ENCODE results near the gene CDH26.
"Not testable (repeated sequence)": the region's sequence is repeated elsewhere in the genome, so short reads cannot be mapped to it uniquely, and the experiment has no call there.

The CDH26 gene

DNA sequence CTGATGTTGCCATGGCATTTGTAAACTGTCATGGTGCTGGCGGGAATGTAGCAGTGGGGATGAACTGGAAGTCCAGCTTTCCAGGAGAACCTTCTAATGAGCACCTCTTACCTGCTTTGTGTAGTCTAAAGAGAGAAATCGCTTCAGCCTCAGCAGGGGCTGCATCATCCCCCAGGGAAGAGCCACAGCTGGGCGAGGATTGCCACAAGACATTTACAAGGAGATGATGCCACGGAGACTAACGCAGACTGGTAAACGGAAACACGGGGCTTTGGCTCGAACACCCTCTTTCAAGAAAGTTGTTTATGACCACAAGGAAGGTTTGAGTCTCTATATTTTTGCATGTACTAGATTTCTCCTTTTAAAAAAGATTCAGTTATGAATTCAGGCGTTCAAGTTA lies 72.9 kb downstream of the CDH26 start:
- Histone ChIP-seq H3K9ac (ENCODE audit: low read length in 2 of 2) (no peak overlapping the region), H3K9me3 (ENCODE audit: control insufficient read depth in 2 of 2, low read length in 2 of 2) (peaks cover 0 to 4% of the 10 kb centered on the region in 2 donors), H3K27me3 (ENCODE audit: control insufficient read depth in 1 of 2, insufficient read depth in 2 of 2, low read length in 2 of 2) (no peaks in the 10 kb centered on the region), H3K27ac (ENCODE audit: low read length) (no peak overlapping the region), H3K36me3 (ENCODE audit: control insufficient read depth in 2 of 2, insufficient read depth in 2 of 2, low read length in 2 of 2) (no peaks in the 10 kb centered on the region), H3K4me3 (ENCODE audit: low read length in 2 of 2) (no peak overlapping the region), H3K4me1 (ENCODE audit: control insufficient read depth, insufficient read depth, low read length) (peaks cover 8% of the 10 kb centered on the region)

DNA sequence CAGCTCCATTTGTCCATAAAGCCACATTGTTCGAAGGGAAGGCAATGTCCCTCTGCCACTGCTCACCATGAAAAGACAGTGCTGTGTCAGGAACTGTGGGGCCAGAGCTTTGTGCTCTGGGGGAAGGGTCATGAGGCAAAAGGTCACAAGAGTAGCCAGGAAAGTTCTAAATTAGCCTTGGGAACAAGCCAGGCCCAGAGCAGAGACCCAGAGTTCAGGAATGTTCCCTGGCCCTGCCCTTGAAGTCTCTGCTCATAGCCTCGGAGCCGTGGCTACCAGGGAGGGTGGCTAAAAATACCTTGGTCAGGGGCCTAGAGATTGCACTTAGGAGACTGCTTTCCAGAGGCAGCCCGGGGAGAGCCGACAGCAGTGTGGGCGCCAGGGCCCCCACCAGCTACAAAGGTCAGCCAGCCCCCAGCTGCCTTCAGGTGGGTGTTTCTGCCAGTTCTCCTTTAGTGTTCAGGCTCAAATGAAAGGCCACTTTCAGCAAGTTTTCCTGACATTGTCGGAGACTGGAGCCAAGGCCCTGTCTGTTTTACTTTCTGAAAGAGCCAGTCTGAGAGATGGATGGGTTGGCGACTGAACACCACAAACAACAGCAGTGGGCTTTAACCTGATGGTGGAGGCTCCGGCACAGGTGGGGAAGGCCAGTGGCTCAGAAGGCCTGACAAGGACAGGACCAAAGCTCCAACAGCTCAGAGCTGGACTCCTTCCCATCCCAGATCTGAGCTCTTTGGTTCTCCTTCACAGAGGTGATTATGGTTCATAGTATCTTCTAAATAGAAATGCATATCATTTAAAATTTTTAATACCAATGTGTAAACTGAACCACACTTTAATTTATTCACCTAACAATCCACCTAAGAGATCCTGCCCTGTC lies 76.2 kb downstream of the CDH26 start:
- no peak overlapping the region for H3K4me3 ChIP-seq (ENCODE audit: low read length in 2 of 2)
- H3K9ac ChIP-seq (ENCODE audit: low read length in 2 of 2), result no peak overlapping the region
- no peak overlapping the region for H3K27ac ChIP-seq (ENCODE audit: low read length)
- H3K4me1 ChIP-seq (ENCODE audit: control insufficient read depth, insufficient read depth, low read length), result peaks cover 8% of the 10 kb centered on the region
- peaks cover 0 to 7% of the 10 kb centered on the region in 2 donors for H3K27me3 ChIP-seq (ENCODE audit: control insufficient read depth in 1 of 2, insufficient read depth in 2 of 2, low read length in 2 of 2)
- no peaks in the 10 kb centered on the region for H3K36me3 ChIP-seq (ENCODE audit: control insufficient read depth in 2 of 2, insufficient read depth in 2 of 2, low read length in 2 of 2)
- no peaks in the 10 kb centered on the region for H3K9me3 ChIP-seq (ENCODE audit: control insufficient read depth in 2 of 2, low read length in 2 of 2)

DNA sequence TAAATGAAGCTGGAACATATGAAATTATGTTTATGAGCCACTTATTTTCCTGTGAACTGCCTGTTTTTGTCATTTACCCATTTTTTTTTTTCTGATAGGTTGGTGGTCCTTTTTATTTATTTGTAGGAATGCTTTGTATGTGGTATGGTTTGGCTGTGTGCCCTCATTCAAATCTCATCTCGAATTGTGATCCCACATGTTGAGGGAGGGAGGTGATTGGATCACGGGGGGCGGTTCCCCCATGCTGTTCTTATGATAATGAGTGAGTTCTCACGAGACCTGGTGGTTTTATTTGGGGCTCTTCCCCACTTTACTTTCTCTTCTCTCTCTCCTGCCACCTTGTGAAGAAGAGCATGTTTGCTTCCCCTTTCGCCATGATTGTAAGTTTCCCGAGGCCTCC lies 77.3 kb downstream of the CDH26 start:
- Histone ChIP-seq H3K4me3 (ENCODE audit: low read length in 2 of 2) (no peak overlapping the region), H3K27ac (ENCODE audit: low read length) (no peak overlapping the region), H3K4me1 (ENCODE audit: control insufficient read depth, insufficient read depth, low read length) (peaks cover 8% of the 10 kb centered on the region), H3K9ac (ENCODE audit: low read length in 2 of 2) (no peak overlapping the region), H3K9me3 (ENCODE audit: control insufficient read depth in 2 of 2, low read length in 2 of 2) (no peaks in the 10 kb centered on the region), H3K36me3 (ENCODE audit: control insufficient read depth in 2 of 2, insufficient read depth in 2 of 2, low read length in 2 of 2) (no peaks in the 10 kb centered on the region), H3K27me3 (ENCODE audit: control insufficient read depth in 1 of 2, insufficient read depth in 2 of 2, low read length in 2 of 2) (peaks cover 1 to 15% of the 10 kb centered on the region in 2 donors)

DNA sequence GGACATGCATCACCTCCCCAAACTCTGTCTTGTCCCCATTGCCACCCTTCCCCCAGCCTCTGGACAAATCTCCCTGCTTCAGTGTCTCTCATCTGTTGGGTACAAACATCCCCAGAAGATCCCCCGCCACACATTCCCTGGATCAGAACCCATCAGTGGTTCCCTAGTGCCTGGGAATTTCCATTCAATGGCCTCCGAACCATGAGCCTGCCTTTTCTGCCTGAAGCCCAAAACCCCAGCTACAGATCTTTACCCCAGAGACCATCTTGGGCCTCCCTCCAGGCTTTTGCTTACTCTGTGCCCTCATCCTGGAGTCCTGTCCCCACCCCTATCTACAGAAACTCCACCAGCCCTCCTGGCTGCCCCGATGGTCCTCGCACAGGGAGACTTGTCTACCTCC lies 78.1 kb downstream of the CDH26 start:
- Histone ChIP-seq H3K27ac (ENCODE audit: low read length) (no peak overlapping the region), H3K4me1 (ENCODE audit: control insufficient read depth, insufficient read depth, low read length) (peaks cover 8% of the 10 kb centered on the region), H3K36me3 (ENCODE audit: control insufficient read depth in 2 of 2, insufficient read depth in 2 of 2, low read length in 2 of 2) (no peaks in the 10 kb centered on the region), H3K27me3 (ENCODE audit: control insufficient read depth in 1 of 2, insufficient read depth in 2 of 2, low read length in 2 of 2) (peaks cover 2 to 15% of the 10 kb centered on the region in 2 donors), H3K9ac (ENCODE audit: low read length in 2 of 2) (no peak overlapping the region), H3K9me3 (ENCODE audit: control insufficient read depth in 2 of 2, low read length in 2 of 2) (no peaks in the 10 kb centered on the region), H3K4me3 (ENCODE audit: low read length in 2 of 2) (no peak overlapping the region)

DNA sequence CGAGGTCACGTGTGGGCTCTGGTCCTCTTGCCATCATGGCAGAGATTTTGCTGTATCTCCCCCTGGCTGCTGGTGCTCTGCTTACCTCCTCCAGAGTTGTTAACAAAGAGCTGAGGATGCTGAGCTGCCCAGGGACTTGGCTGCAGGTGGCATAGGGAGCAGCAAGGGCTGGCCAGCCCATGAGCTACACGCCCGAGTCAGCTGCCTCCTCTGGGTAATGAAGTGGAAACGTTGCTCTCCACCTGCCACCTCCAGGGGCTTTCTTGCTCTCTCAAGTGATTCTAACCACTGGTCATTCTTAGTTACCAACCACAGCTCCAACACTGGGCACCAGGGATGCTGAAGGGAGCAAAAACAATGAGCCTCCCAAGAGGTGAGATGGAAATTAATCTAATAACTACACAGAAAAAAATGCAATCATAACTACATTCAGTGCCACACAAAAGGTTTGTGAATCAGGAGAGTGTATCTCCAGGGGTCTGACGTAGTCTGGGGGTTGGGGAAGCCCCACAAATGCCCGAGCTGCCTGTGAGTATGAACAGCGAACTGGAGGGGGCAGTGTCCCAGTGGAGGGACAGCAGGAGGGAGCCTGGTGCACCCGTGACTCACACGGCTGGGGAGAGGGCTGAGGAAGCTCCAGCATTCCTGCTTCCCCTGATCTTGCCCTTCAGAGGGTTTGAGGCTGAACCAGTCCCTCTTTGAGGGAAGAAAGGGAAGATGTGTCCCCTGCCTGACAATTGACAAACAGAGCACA lies 78.7 kb downstream of the CDH26 start:
- Histone ChIP-seq H3K4me1 (ENCODE audit: control insufficient read depth, insufficient read depth, low read length) (peaks cover 8% of the 10 kb centered on the region), H3K9me3 (ENCODE audit: control insufficient read depth in 2 of 2, low read length in 2 of 2) (no peaks in the 10 kb centered on the region), H3K27ac (ENCODE audit: low read length) (no peak overlapping the region), H3K27me3 (ENCODE audit: control insufficient read depth in 1 of 2, insufficient read depth in 2 of 2, low read length in 2 of 2) (peaks cover 2 to 15% of the 10 kb centered on the region in 2 donors), H3K4me3 (ENCODE audit: low read length in 2 of 2) (no peak overlapping the region), H3K36me3 (ENCODE audit: control insufficient read depth in 2 of 2, insufficient read depth in 2 of 2, low read length in 2 of 2) (no peaks in the 10 kb centered on the region), H3K9ac (ENCODE audit: low read length in 2 of 2) (no peak overlapping the region)

DNA sequence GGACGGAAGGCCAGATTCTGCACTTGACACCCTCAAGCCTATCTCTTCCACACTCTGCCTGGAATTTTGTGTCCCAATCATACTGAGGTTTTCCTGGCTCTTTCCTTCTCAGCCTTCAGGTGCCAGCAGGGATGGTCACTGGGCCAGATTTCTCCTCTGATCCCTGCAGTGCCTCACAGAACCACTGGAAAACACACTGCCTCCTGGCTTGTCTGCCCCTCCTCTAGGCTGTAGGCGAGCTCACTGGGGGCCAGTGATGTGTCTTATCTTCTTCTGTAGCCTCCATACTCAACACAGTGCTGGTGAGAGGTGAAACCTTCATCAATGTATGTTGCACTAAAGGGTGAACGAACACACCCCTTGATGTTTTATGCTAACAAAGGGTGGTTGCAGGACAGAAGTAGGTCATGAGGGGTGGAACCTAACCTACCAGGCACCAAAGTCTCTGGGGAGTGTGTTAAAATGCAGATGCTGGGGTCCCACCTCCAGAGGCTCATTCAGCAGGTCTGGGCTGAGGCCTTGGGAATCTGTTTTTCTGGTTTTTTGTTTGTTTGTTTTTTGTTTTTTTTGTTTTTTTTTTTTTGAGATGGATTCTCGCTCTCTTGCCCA lies 80.3 kb downstream of the CDH26 start:
- H3K9me3 ChIP-seq (ENCODE audit: control insufficient read depth in 2 of 2, low read length in 2 of 2), result no peaks in the 10 kb centered on the region
- H3K4me3 ChIP-seq (ENCODE audit: low read length in 2 of 2), result no peak overlapping the region
- no peak overlapping the region for H3K27ac ChIP-seq (ENCODE audit: low read length)
- no peaks in the 10 kb centered on the region for H3K36me3 ChIP-seq (ENCODE audit: control insufficient read depth in 2 of 2, insufficient read depth in 2 of 2, low read length in 2 of 2)
- H3K27me3 ChIP-seq (ENCODE audit: control insufficient read depth in 1 of 2, insufficient read depth in 2 of 2, low read length in 2 of 2), result peaks cover 2 to 15% of the 10 kb centered on the region in 2 donors
- H3K9ac ChIP-seq (ENCODE audit: low read length in 2 of 2), result no peak overlapping the region
- peaks cover 8% of the 10 kb centered on the region for H3K4me1 ChIP-seq (ENCODE audit: control insufficient read depth, insufficient read depth, low read length)

DNA sequence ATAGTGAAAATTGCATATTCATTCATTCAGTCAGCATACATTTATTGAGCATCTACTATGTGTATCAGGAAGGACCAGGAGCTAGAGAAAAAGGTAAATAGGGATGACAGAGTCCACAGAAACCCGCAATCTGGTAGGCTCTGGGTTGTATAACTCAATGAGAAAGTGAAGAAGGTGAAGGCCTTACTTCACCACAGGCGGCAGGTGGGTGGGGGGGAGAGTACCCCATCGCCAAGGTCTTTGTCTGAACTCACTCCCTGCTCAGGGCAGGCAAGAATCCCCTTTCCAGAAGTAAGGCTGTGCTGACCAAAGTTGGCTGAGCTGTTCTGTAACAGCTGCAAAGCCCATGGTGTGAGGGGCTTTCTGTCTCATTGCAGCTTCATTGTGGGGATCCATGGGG lies 81.3 kb downstream of the CDH26 start:
- Histone ChIP-seq H3K9ac (ENCODE audit: low read length in 2 of 2) (no peak overlapping the region), H3K9me3 (ENCODE audit: control insufficient read depth in 2 of 2, low read length in 2 of 2) (no peaks in the 10 kb centered on the region), H3K4me1 (ENCODE audit: control insufficient read depth, insufficient read depth, low read length) (peaks cover 2% of the 10 kb centered on the region), H3K4me3 (ENCODE audit: low read length in 2 of 2) (no peak overlapping the region), H3K27ac (ENCODE audit: low read length) (no peak overlapping the region), H3K27me3 (ENCODE audit: control insufficient read depth in 1 of 2, insufficient read depth in 2 of 2, low read length in 2 of 2) (peaks cover 2 to 15% of the 10 kb centered on the region in 2 donors), H3K36me3 (ENCODE audit: control insufficient read depth in 2 of 2, insufficient read depth in 2 of 2, low read length in 2 of 2) (no peaks in the 10 kb centered on the region)

DNA sequence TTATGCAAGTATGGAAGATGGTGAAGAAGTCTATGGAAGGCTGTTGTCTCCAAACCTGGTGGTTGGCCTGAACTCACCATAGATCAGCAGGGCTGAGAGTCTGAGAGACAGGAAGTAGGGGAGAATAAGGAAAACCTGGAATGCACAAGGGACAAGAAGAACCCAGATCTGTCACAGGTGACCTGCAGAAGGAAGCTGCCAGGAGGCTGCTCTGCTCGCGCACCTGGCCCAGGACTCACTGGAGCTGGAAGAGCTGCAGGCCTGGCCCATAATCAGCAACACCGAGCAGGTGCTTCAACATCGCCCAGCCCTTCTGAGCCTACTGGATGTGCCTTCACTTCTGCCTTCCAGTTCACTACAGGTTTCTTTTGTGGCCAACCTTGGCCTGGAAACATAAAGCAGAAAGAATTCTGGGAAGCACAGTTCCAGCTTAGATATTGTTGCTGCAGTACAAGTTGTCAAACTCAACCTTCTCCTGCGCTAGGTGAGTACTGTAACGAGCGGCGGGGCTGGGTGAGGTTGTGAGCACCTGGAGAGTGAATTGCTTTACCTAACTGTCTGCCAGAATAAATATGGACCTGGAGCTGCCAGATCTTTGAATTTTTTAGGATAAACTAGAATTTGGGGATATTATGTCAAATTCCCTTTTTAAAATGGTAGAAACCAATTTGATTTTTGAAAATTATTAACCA lies 82.4 kb downstream of the CDH26 start:
- H3K9me3 ChIP-seq (ENCODE audit: control insufficient read depth in 2 of 2, low read length in 2 of 2), result no peaks in the 10 kb centered on the region
- H3K27me3 ChIP-seq (ENCODE audit: control insufficient read depth in 1 of 2, insufficient read depth in 2 of 2, low read length in 2 of 2), result peaks cover 2 to 15% of the 10 kb centered on the region in 2 donors
- H3K36me3 ChIP-seq (ENCODE audit: control insufficient read depth in 2 of 2, insufficient read depth in 2 of 2, low read length in 2 of 2), result no peaks in the 10 kb centered on the region
- H3K9ac ChIP-seq (ENCODE audit: low read length in 2 of 2), result no peak overlapping the region
- H3K4me3 ChIP-seq (ENCODE audit: low read length in 2 of 2), result no peak overlapping the region
- no peak overlapping the region for H3K27ac ChIP-seq (ENCODE audit: low read length)
- no peaks in the 10 kb centered on the region for H3K4me1 ChIP-seq (ENCODE audit: control insufficient read depth, insufficient read depth, low read length)

DNA sequence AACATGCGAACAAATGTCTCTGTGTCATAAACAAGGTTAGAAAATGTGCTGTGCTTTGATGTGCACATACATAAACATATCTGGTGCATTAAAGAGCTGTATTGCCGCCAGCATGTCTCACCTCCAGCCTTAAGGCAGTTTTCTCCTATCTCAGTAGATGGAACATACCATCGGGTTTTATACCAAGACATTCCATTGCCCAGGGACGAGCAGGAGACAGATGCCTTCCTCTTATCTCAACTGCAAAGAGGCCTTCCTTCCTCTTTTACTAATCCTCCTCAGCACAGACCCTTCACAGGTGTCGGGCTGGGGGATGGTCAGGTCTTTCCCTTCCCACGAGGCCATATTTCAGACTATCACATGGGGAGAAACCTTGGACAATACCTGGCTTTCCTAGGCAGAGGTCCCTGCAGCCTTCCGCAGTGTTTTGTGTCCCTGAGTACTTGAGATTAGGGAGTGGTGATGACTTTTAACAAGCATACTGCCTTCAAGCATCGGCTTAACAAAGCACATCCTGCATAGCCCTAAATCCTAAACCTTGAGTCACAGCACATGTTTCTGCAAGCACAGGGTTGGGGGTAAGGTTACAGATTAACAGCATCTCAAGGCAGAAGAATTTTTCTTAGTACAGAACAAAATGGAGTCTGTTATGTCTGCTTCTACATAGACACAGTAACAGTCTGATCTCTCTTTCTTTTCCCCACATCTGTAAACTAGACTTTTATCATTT lies 83.4 kb downstream of the CDH26 start:
- not testable (repeated sequence) for H3K9me3 ChIP-seq (ENCODE audit: control insufficient read depth in 2 of 2, low read length in 2 of 2); H3K4me3 ChIP-seq (ENCODE audit: low read length in 2 of 2); H3K4me1 ChIP-seq (ENCODE audit: control insufficient read depth, insufficient read depth, low read length); H3K9ac ChIP-seq (ENCODE audit: low read length in 2 of 2); H3K27ac ChIP-seq (ENCODE audit: low read length); H3K36me3 ChIP-seq (ENCODE audit: control insufficient read depth in 2 of 2, insufficient read depth in 2 of 2, low read length in 2 of 2)
- H3K27me3 ChIP-seq (ENCODE audit: control insufficient read depth in 1 of 2, insufficient read depth in 2 of 2, low read length in 2 of 2), result peaks cover 2 to 15% of the 10 kb centered on the region in 2 donors

DNA sequence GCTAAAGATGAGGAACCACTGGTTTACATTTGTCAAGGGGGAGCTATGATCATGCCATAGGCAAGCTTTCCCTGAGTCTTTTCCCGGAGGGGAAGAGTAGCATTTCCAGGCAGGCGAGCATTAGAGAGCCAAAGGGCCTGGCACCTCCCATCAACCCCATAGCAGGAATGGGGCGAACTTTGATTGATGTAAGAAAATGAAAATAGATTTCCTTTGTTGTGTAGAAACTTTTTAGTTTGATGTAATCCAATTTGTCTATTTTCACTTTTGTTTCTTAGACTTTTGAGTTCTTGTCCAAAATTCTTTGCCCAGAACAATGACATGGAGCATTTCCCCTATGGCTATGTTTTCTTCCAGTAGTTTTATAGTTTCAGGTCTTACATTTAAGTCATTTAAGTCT lies 85.2 kb downstream of the CDH26 start:
- Histone ChIP-seq H3K4me3 (ENCODE audit: low read length in 2 of 2) (no peak overlapping the region), H3K9me3 (ENCODE audit: control insufficient read depth in 2 of 2, low read length in 2 of 2) (no peaks in the 10 kb centered on the region), H3K4me1 (ENCODE audit: control insufficient read depth, insufficient read depth, low read length) (no peaks in the 10 kb centered on the region), H3K9ac (ENCODE audit: low read length in 2 of 2) (no peak overlapping the region), H3K36me3 (ENCODE audit: control insufficient read depth in 2 of 2, insufficient read depth in 2 of 2, low read length in 2 of 2) (no peaks in the 10 kb centered on the region), H3K27ac (ENCODE audit: low read length) (no peak overlapping the region), H3K27me3 (ENCODE audit: control insufficient read depth in 1 of 2, insufficient read depth in 2 of 2, low read length in 2 of 2) (peaks cover 2 to 15% of the 10 kb centered on the region in 2 donors)

All from stomach smooth muscle (tissue), 2 donors.